OCI-LY1 (cell line): Measurements from ENCODE around the gene DHRS4L2.
"Not testable (repeated sequence)": the region's sequence is repeated elsewhere in the genome, so short reads cannot be mapped to it uniquely, and the experiment has no call there.

Source experiments
- H2AFZ ChIP-seq: fragments of 200-600 bp; sonication (generic), shearing (Covaris generic); 2 replicates; pipeline ENCODE4 v1.6.0; 2014; ENCODE audit warnings: antibody characterized with exemption, mild to moderate bottlenecking, low read length
- H3F3A ChIP-seq: fragments of 200-600 bp; sonication (generic), shearing (Covaris generic); 2 replicates; pipeline ENCODE4 v1.6.0; 2014; ENCODE audit warnings: mild to moderate bottlenecking, antibody characterized with exemption, low read length, moderate library complexity; ENCODE audit not compliant: insufficient read depth
- H3K27ac ChIP-seq: fragments of 200-600 bp; sonication (generic); 2 replicates; pipeline ENCODE4 v1.5.1; 2014; ENCODE audit warnings: low read length, mixed run types, mild to moderate bottlenecking, low read depth; ENCODE audit not compliant: poor library complexity, severe bottlenecking
- H3K27me3 ChIP-seq: fragments of 200-600 bp; sonication (generic); 2 replicates; pipeline ENCODE4 v1.6.0; 2014; ENCODE audit warnings: antibody characterized with exemption, mild to moderate bottlenecking, low read length, moderate library complexity; ENCODE audit not compliant: insufficient read depth
- H3K36me3 ChIP-seq: fragments of 200-600 bp; sonication (generic); 2 replicates; pipeline ENCODE4 v1.6.1; 2014; ENCODE audit warnings: mild to moderate bottlenecking, antibody characterized with exemption, low read length, moderate library complexity, mixed read lengths; ENCODE audit not compliant: insufficient read depth
- H3K4me1 ChIP-seq: fragments of 200-600 bp; sonication (generic); 2 replicates; pipeline ENCODE4 v1.5.1; 2014; ENCODE audit warnings: mild to moderate bottlenecking, low read length, moderate library complexity; ENCODE audit not compliant: insufficient read depth, severe bottlenecking
- H3K4me2 ChIP-seq: fragments of 200-600 bp; sonication (generic), shearing (Covaris generic); 2 replicates; pipeline ENCODE4 v1.6.1; 2014; ENCODE audit warnings: low read length
- H3K4me3 ChIP-seq: fragments of 200-600 bp; sonication (generic); 2 replicates; pipeline ENCODE4 v1.5.1; 2014; ENCODE audit warnings: low read length, low read depth, mild to moderate bottlenecking, mixed read lengths; ENCODE audit not compliant: poor library complexity, severe bottlenecking
- H3K79me2 ChIP-seq: fragments of 200-600 bp; shearing (Covaris generic); 2 replicates; pipeline ENCODE4 v1.6.1; 2016; ENCODE audit warnings: mixed run types, low read length, mixed read lengths; ENCODE audit not compliant: insufficient read depth
- H3K9ac ChIP-seq: fragments of 200-600 bp; sonication (generic), shearing (Covaris generic); 2 replicates; pipeline ENCODE4 v1.6.1; 2014; ENCODE audit warnings: mild to moderate bottlenecking, low read length, mixed read lengths
- H3K9me2 ChIP-seq: fragments of 200-600 bp; sonication (generic), shearing (Covaris generic); 2 replicates; pipeline ENCODE4 v1.6.1; 2014; ENCODE audit warnings: low read depth, mild to moderate bottlenecking, low read length, mixed read lengths
- H3K9me3 ChIP-seq: fragments of 200-600 bp; shearing (Covaris generic); 2 replicates; pipeline ENCODE4 v1.6.1; 2014; ENCODE audit warnings: low read length, mixed read lengths
- H4K20me1 ChIP-seq: fragments of 200-600 bp; sonication (generic), shearing (Covaris generic); 2 replicates; pipeline ENCODE4 v1.6.0; 2016; ENCODE audit warnings: mild to moderate bottlenecking, low read length; ENCODE audit not compliant: insufficient read depth
- EZH2 ChIP-seq: fragments of 200-600 bp; sonication (generic), shearing (Covaris generic); IDR thresholded peaks from 2 replicates; pipeline ENCODE4 v1.8.0; 2017; ENCODE audit warnings: borderline replicate concordance, mixed run types, mild to moderate bottlenecking, antibody characterized with exemption, low read length, moderate library complexity, mixed read lengths
- TF ChIP-seq, protein P1 (sequence below): fragments of 200-600 bp; sonication (generic), shearing (Covaris generic); IDR thresholded peaks from 2 replicates; pipeline ENCODE4 v1.5.1; 2017; ENCODE audit warnings: mild to moderate bottlenecking, antibody characterized with exemption, low read length, moderate library complexity, mixed read lengths

The DHRS4L2 gene

DNA sequence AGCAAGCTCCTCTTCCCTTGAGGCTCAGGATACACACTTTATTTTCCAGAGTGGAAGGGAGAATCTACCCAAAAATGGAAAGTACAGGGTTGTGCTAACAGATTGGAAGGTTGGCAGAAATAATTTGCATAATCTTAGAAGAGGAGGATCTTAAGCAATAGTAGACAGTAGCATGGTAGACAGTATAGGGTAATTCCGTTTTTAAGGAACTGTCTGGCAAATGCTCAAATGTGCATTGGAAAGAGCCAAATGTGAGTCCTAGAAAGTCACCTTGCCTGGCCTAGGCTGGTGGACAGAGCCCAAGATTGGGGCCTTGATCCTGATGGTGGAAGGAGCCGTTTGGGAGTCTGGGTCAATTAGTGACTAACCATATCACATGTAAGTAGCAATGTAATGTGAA, 50.0 kb downstream of the DHRS4L2 start:
- H3K27ac ChIP-seq = no peak overlapping the region

DNA sequence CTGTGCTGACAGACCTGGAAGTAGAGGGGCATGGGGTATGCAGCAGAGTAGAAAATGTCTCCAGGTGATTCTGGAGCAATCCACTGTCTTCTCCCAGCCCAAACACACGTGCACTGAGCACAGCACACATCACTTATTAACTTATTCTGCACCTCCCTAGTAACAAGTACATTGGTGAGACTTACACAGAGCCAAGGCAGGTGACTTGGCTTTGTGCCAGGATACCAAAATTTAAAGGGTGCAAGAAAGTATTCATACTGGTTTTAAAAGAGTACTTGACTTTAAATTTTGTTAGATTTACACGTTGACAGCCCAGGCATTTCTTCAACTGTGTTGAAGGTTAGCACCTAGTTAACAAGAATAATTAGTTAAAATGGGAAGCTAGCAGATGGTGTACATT, 52.0 kb downstream of the DHRS4L2 start:
- no peak for TF ChIP-seq EZH2
- TF ChIP-seq, protein P1, sequence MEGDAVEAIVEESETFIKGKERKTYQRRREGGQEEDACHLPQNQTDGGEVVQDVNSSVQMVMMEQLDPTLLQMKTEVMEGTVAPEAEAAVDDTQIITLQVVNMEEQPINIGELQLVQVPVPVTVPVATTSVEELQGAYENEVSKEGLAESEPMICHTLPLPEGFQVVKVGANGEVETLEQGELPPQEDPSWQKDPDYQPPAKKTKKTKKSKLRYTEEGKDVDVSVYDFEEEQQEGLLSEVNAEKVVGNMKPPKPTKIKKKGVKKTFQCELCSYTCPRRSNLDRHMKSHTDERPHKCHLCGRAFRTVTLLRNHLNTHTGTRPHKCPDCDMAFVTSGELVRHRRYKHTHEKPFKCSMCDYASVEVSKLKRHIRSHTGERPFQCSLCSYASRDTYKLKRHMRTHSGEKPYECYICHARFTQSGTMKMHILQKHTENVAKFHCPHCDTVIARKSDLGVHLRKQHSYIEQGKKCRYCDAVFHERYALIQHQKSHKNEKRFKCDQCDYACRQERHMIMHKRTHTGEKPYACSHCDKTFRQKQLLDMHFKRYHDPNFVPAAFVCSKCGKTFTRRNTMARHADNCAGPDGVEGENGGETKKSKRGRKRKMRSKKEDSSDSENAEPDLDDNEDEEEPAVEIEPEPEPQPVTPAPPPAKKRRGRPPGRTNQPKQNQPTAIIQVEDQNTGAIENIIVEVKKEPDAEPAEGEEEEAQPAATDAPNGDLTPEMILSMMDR = no peak
- no peaks in the 10 kb centered on the region for H3F3A ChIP-seq

More for the DNA sequence above, 50.0 kb downstream of the DHRS4L2 start:
- Histone ChIP-seq H3K36me3 (no peaks in the 10 kb centered on the region), H3K4me3 (no peak overlapping the region), H3K4me1 (peaks cover 14% of the 10 kb centered on the region), H3K9me3 (no peaks in the 10 kb centered on the region), H3K9me2 (no peaks in the 10 kb centered on the region), H3K4me2 (no peak overlapping the region), H3K27me3 (no peaks in the 10 kb centered on the region; the same call in 1 of the 2 replicates), H2AFZ (no peak overlapping the region), H3F3A (no peaks in the 10 kb centered on the region), H3K79me2 (no peaks in the 10 kb centered on the region), H4K20me1 (no peaks in the 10 kb centered on the region), H3K9ac (no peak overlapping the region)
- TF ChIP-seq, protein P1 = no peak
- TF ChIP-seq EZH2 = no peak

GRCh38 chr14:24042746-24043145, 54.0 kb downstream of the DHRS4L2 start:
- no peaks in the 10 kb centered on the region for H4K20me1 ChIP-seq
- H3F3A ChIP-seq = no peaks in the 10 kb centered on the region
- no peak for TF ChIP-seq EZH2
- TF ChIP-seq, protein P1 = no peak

More for the DNA sequence above, 52.0 kb downstream of the DHRS4L2 start:
- Histone ChIP-seq H3K4me3 (no peak overlapping the region), H3K9me3 (no peaks in the 10 kb centered on the region), H4K20me1 (no peaks in the 10 kb centered on the region), H3K36me3 (no peaks in the 10 kb centered on the region), H3K4me1 (peaks cover 14% of the 10 kb centered on the region), H3K27me3 (no peaks in the 10 kb centered on the region; the same call in 1 of the 2 replicates), H3K9ac (no peak overlapping the region), H3K4me2 (no peak overlapping the region), H3K79me2 (no peaks in the 10 kb centered on the region), H2AFZ (no peak overlapping the region), H3K27ac (no peak overlapping the region), H3K9me2 (no peaks in the 10 kb centered on the region)

GRCh38 chr14:24049002-24049401, 60.3 kb downstream of the DHRS4L2 start:
- not testable (repeated sequence) for H3K27me3 ChIP-seq, H3K79me2 ChIP-seq, H3K9me3 ChIP-seq, H3K27ac ChIP-seq, H3K9me2 ChIP-seq, H3K4me3 ChIP-seq, H3K9ac ChIP-seq, H3F3A ChIP-seq, H3K4me2 ChIP-seq, H3K36me3 ChIP-seq, H2AFZ ChIP-seq, H4K20me1 ChIP-seq
- peaks cover 16% of the 10 kb centered on the region for H3K4me1 ChIP-seq

More at GRCh38 chr14:24042746-24043145, 54.0 kb downstream of the DHRS4L2 start:
- Histone ChIP-seq H3K4me3 (no peak overlapping the region), H3K9me3 (no peaks in the 10 kb centered on the region), H3K79me2 (no peaks in the 10 kb centered on the region), H3K9ac (no peak overlapping the region), H2AFZ (no peak overlapping the region), H3K27me3 (no peaks in the 10 kb centered on the region; the same call in 1 of the 2 replicates), H3K4me1 (no peaks in the 10 kb centered on the region), H3K36me3 (no peaks in the 10 kb centered on the region), H3K9me2 (no peaks in the 10 kb centered on the region), H3K4me2 (no peak overlapping the region), H3K27ac (no peak overlapping the region)

- not testable (repeated sequence) for H3K79me2 ChIP-seq, H3K4me3 ChIP-seq, H3K9me2 ChIP-seq, H3K27ac ChIP-seq, H3F3A ChIP-seq, H3K4me2 ChIP-seq, H2AFZ ChIP-seq, H4K20me1 ChIP-seq, H3K9ac ChIP-seq, H3K27me3 ChIP-seq, H3K9me3 ChIP-seq, H3K36me3 ChIP-seq
- H3K4me1 ChIP-seq = peaks cover 16% of the 10 kb centered on the region
These were observed 62.0 kb downstream of the DHRS4L2 start for GRCh38 chr14:24050753-24051152.
